CD4-positive, alpha-beta T cell treated with Interleukin-4 for 4 hours (primary cell): ENCODE results near the gene DAZ3.
"Not testable (repeated sequence)": the region's sequence is repeated elsewhere in the genome, so short reads cannot be mapped to it uniquely, and the experiment has no call there.

ENCODE experiments used
- DNase-seq: peaks from one replicate; pipeline ENCODE4 v3.0.0-alpha.2; 2020

Gene DAZ3

DNA sequence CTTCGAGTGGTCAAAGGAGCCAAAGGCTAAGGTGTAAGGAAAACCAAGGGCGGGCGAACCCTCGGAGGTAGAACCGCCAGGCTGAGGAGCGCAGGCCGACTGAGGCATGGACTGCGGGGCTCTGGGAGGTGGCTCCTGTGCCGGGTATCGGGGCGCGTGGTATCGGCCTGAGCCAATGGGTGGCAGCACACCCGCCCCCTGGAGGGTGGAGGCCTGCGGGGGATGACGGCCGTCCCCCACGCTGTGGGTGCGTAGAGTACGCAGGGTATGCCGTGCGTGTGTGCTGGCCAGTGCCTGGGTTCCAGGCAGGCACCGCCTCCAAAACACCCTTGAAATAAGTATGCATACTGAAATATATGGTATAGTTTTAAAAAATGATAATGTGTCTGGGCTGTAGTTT is at the start of gene DAZ3:
Gene DAZ3 (minus strand): TSS at position 101 of the 400 bp plus-strand sequence. CDS start 208 bp downstream, outside the sequence.
- not testable (repeated sequence) for DNase-seq

DNA sequence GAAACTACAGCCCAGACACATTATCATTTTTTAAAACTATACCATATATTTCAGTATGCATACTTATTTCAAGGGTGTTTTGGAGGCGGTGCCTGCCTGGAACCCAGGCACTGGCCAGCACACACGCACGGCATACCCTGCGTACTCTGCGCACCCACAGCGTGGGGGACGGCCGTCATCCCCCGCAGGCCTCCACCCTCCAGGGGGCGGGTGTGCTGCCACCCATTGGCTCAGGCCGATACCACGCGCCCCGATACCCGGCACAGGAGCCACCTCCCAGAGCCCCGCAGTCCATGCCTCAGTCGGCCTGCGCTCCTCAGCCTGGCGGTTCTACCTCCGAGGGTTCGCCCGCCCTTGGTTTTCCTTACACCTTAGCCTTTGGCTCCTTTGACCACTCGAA is 20.4 kb upstream of the DAZ3 start, which contains the start of gene DAZ4:
Gene DAZ4 (plus strand): TSS at position 301 of the 400 bp plus-strand sequence. CDS start 208 bp downstream, outside the sequence.
- not testable (repeated sequence) for DNase-seq

- DNase-seq: not testable (repeated sequence)
Observed at GRCh38 chrY:24825069-24825468, 11.9 kb upstream of the DAZ3 start.

DNA sequence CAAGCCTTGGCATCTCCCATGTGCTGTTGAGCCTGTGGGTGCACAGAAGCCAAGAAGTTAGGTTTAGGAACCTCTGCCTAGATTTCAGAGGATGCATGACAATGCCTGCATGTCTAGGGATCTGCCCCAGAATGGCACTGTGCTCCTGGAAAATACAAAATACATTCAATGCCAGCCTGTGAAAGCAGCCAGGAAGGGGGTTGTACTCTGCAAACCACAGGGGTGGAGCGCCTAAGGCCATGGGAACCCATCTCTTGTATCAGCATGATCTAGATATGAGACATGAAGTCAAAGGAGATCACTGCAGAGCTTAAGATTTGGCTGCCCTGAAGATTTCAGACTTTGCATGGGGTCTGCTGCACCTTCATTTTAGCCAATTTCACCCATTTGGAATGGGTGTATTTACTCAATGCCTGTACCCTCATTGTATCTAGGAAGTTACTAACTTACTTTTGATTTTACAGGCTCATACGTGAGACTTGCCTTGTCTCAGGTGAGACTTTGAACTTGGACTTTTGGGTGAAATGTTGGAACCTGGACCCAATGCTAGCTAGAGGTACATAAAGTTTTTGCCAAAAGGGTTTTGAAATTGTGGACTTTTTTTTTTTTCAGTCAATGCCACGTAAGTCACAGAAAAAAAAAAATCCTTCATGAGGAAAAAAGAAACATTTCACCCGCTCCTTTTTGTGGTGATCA is 11.1 kb upstream of the DAZ3 start:
- DNase-seq: not testable (repeated sequence)

- not testable (repeated sequence) for DNase-seq
Observed at GRCh38 chrY:24821836-24822235, 8.6 kb upstream of the DAZ3 start.
